Astrocyte of the cerebellum (primary cell): ENCODE results near the gene ANKS1B.

Experiments used
- DNase-seq: peaks from one replicate; pipeline ENCODE4 v3.0.0-alpha.2; 2011; ENCODE audit warnings: low read depth
- H3K4me3 ChIP-seq: 2 replicates; pipeline ENCODE4 v1.5.1; 2011; ENCODE audit warnings: mild to moderate bottlenecking, low read depth, low read length, moderate library complexity
- CTCF ChIP-seq: IDR thresholded peaks from 2 replicates; pipeline ENCODE4 v1.5.1; 2012; ENCODE audit warnings: low read length, low read depth, moderate library complexity, mild to moderate bottlenecking; ENCODE audit errors: missing control alignments
- in situ Hi-C: cut with HindIII; loops from 2 replicates; pipeline ENCODE4 v1.10.0; 2017; ENCODE audit warnings: low sequenced_read_pairs

Gene ANKS1B

GRCh38 chr12:98799146-98799810, 1185.5 kb downstream of the ANKS1B start:
- in situ Hi-C loops: no loop called here
- no peak overlapping the region for H3K4me3 ChIP-seq
- DNase-seq: no peak
- no peak for TF ChIP-seq CTCF

GRCh38 chr12:98797200-98797599, 1187.5 kb downstream of the ANKS1B start:
- DNase-seq: no peak
- TF ChIP-seq CTCF: no peak
- in situ Hi-C loops: no loop called here
- no peak overlapping the region for H3K4me3 ChIP-seq

- no peak for DNase-seq
- H3K4me3 ChIP-seq: no peak overlapping the region
- in situ Hi-C loops: no loop called here
- TF ChIP-seq CTCF: no peak
Measured at GRCh38 chr12:98796745-98797144, 1188.0 kb downstream of the ANKS1B start.

GRCh38 chr12:98793121-98793520, 1191.6 kb downstream of the ANKS1B start:
- no peak for DNase-seq
- TF ChIP-seq CTCF: no peak
- H3K4me3 ChIP-seq: no peak overlapping the region
- in situ Hi-C loops: no loop called here

- TF ChIP-seq CTCF: no peak
- H3K4me3 ChIP-seq: no peak overlapping the region
- DNase-seq: no peak
- in situ Hi-C loops: no loop called here
Measured at GRCh38 chr12:98791406-98791805, 1193.3 kb downstream of the ANKS1B start.

GRCh38 chr12:98788396-98788795, 1196.3 kb downstream of the ANKS1B start:
- in situ Hi-C loops: no loop called here
- H3K4me3 ChIP-seq: no peak overlapping the region
- DNase-seq: no peak
- no peak for TF ChIP-seq CTCF
